ENCODE data around the gene CD2BP2.

CD2BP2 gene

GRCh38 chr16:30357715-30358576 is 2.8 kb upstream of the CD2BP2 start:
- Histone ChIP-seq H3K27me3 (ENCODE audit: insufficient read depth, low read length, poor library complexity, severe bottlenecking) (no peaks in the 10 kb centered on the region), H3K9me3 (ENCODE audit: insufficient read depth, low read depth, low read length) (no peaks in the 10 kb centered on the region), H3K36me3 (ENCODE audit: insufficient read depth, low read length) (peaks cover 37% of the 10 kb centered on the region; the same call in 1 of the 2 replicates), H3K4me3 (ENCODE audit: low read length, poor library complexity, severe bottlenecking) (no peak overlapping the region), H3K9ac (ENCODE audit: low read depth, low read length, poor library complexity, severe bottlenecking) (no peak overlapping the region), H3K4me1 (ENCODE audit: insufficient read depth, low read length, poor library complexity, severe bottlenecking) (peaks cover 18% of the 10 kb centered on the region), H4K20me1 (ENCODE audit: insufficient read depth, low read length, poor library complexity, severe bottlenecking) (peaks cover 12% of the 10 kb centered on the region), H2AFZ (ENCODE audit: low read length) (no peak overlapping the region), H3K79me2 (ENCODE audit: insufficient read depth, low read length) (peaks cover 76% of the 10 kb centered on the region), H3K4me2 (ENCODE audit: low read depth, low read length, poor library complexity, severe bottlenecking) (no peak overlapping the region), H3F3A (ENCODE audit: low read depth) (no peaks in the 10 kb centered on the region), H3K9me2 (replicated peaks; ENCODE audit: low read depth, low read length) (no peaks in the 10 kb centered on the region)
- TF ChIP-seq CTCF (conservative IDR thresholded peaks at IDR 0.05; ENCODE audit: low read length) (no peak), EZH2phosphoT487 (IDR thresholded peaks at IDR 0.05; ENCODE audit: borderline replicate concordance) (no peak)

GRCh38 chr16:30357085-30357714 is 2.1 kb upstream of the CD2BP2 start:
- Histone ChIP-seq H3K4me1 (ENCODE audit: insufficient read depth, low read length, poor library complexity, severe bottlenecking) (peaks cover 18% of the 10 kb centered on the region), H3K79me2 (ENCODE audit: insufficient read depth, low read length) (peaks cover 76% of the 10 kb centered on the region), H3K9ac (ENCODE audit: low read depth, low read length, poor library complexity, severe bottlenecking) (peak overlapping the region; percentile 88), H3K4me3 (ENCODE audit: low read length, poor library complexity, severe bottlenecking) (peak overlapping the region; percentile 90), H3K9me3 (ENCODE audit: insufficient read depth, low read depth, low read length) (no peaks in the 10 kb centered on the region), H3F3A (ENCODE audit: low read depth) (no peaks in the 10 kb centered on the region), H3K36me3 (ENCODE audit: insufficient read depth, low read length) (peaks cover 40% of the 10 kb centered on the region; the same call in 1 of the 2 replicates), H4K20me1 (ENCODE audit: insufficient read depth, low read length, poor library complexity, severe bottlenecking) (peaks cover 12% of the 10 kb centered on the region), H2AFZ (ENCODE audit: low read length) (no peak overlapping the region), H3K9me2 (replicated peaks; ENCODE audit: low read depth, low read length) (no peaks in the 10 kb centered on the region), H3K4me2 (ENCODE audit: low read depth, low read length, poor library complexity, severe bottlenecking) (peak overlapping the region; percentile 92), H3K27me3 (ENCODE audit: insufficient read depth, low read length, poor library complexity, severe bottlenecking) (no peaks in the 10 kb centered on the region)
- TF ChIP-seq CTCF (conservative IDR thresholded peaks at IDR 0.05; ENCODE audit: low read length), result no peak
- no peak for TF ChIP-seq EZH2phosphoT487 (IDR thresholded peaks at IDR 0.05; ENCODE audit: borderline replicate concordance)

- no peaks in the 10 kb centered on the region for H3K9me3 ChIP-seq (ENCODE audit: insufficient read depth, low read depth, low read length)
- peaks cover 42% of the 10 kb centered on the region; the same call in 1 of the 2 replicates for H3K36me3 ChIP-seq (ENCODE audit: insufficient read depth, low read length)
- H3K9me2 ChIP-seq (replicated peaks; ENCODE audit: low read depth, low read length), result no peaks in the 10 kb centered on the region
- TF ChIP-seq CTCF (conservative IDR thresholded peaks at IDR 0.05; ENCODE audit: low read length) (no peak), EZH2phosphoT487 (IDR thresholded peaks at IDR 0.05; ENCODE audit: borderline replicate concordance) (no peak)
- H3K9ac ChIP-seq (ENCODE audit: low read depth, low read length, poor library complexity, severe bottlenecking), result peak overlapping the region; percentile 88
- peaks cover 18% of the 10 kb centered on the region for H3K4me1 ChIP-seq (ENCODE audit: insufficient read depth, low read length, poor library complexity, severe bottlenecking)
- peaks cover 12% of the 10 kb centered on the region for H4K20me1 ChIP-seq (ENCODE audit: insufficient read depth, low read length, poor library complexity, severe bottlenecking)
- peak overlapping the region; percentile 92 for H3K4me2 ChIP-seq (ENCODE audit: low read depth, low read length, poor library complexity, severe bottlenecking)
- H3F3A ChIP-seq (ENCODE audit: low read depth), result no peaks in the 10 kb centered on the region
- no peaks in the 10 kb centered on the region for H3K27me3 ChIP-seq (ENCODE audit: insufficient read depth, low read length, poor library complexity, severe bottlenecking)
- H3K79me2 ChIP-seq (ENCODE audit: insufficient read depth, low read length), result peaks cover 80% of the 10 kb centered on the region
- no peak overlapping the region for H2AFZ ChIP-seq (ENCODE audit: low read length)
- peak overlapping the region; percentile 90 for H3K4me3 ChIP-seq (ENCODE audit: low read length, poor library complexity, severe bottlenecking)
Measured at GRCh38 chr16:30356401-30357084, 1.4 kb upstream of the CD2BP2 start.

Measured in Loucy (cell line).